HG03025 (cell line): ENCODE data around the gene TCAP.

ENCODE experiments used
- ATAC-seq: cut with Tn5 transposase; IDR thresholded peaks from one replicate; pipeline ENCODE4 v1.9.1; 2021; ENCODE audit warnings: mild to moderate bottlenecking, moderate library complexity; ENCODE audit not compliant: unreplicated experiment, low FRiP score

TCAP gene

GRCh38 chr17:39628655-39629493 lies 36.3 kb upstream of the TCAP start:
- ATAC-seq, result no peak

- no peak for ATAC-seq
These were observed 35.7 kb upstream of the TCAP start for GRCh38 chr17:39629494-39629880.

- ATAC-seq, result no peak
These were observed 35.3 kb upstream of the TCAP start for GRCh38 chr17:39629898-39630297.

- no peak for ATAC-seq
These were observed 33.7 kb upstream of the TCAP start for GRCh38 chr17:39631403-39631802.

GRCh38 chr17:39632153-39632941 lies 32.8 kb upstream of the TCAP start:
- no peak for ATAC-seq

DNA sequence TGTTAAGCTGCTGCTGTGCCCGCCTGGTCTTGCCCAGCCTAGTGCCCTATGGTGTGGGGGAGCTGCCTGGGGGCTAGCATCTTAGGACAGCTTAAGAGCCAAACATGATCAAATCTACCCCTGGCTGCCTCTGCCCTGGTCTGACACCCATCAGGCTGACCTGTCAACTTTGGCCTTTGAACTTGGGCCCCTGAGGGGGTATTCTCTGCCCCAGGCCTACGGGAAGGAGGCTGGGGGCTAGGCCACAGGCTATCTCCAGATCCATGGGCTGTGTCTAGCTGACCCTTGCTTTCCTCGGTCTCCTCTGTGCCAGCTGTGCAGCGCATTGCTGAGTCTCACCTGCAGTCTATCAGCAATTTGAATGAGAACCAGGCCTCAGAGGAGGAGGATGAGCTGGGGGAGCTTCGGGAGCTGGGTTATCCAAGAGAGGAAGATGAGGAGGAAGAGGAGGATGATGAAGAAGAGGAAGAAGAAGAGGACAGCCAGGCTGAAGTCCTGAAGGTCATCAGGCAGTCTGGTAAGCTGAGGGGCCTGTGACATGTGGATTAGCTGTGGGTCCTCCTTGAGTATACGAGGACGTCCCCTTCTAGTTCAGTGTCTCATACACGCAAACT lies 31.5 kb upstream of the TCAP start:
- ATAC-seq, result no peak

DNA sequence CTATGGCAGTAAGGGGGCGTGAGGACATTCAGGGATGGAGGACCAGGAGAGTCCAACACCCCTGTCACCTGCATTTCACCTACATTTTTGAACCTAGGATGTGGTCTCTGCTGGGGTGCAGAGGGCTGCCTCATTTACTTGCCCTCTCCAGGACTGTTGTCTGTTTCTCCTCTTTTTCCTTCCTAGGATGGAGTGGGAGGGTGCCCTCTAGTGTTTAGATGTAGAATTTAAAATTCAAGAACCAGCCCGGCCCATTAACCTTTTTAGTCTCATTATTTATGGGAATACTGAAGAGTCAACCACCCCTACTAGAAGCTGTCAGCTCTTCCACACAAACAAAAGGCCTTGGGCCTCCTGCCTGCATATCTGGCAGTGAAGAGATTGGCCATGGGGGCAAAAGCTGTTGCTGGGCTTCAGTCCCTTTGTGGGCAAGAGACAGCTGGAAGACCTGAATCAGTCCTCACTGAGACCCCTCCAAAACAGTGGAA lies 30.7 kb upstream of the TCAP start:
- no peak for ATAC-seq

DNA sequence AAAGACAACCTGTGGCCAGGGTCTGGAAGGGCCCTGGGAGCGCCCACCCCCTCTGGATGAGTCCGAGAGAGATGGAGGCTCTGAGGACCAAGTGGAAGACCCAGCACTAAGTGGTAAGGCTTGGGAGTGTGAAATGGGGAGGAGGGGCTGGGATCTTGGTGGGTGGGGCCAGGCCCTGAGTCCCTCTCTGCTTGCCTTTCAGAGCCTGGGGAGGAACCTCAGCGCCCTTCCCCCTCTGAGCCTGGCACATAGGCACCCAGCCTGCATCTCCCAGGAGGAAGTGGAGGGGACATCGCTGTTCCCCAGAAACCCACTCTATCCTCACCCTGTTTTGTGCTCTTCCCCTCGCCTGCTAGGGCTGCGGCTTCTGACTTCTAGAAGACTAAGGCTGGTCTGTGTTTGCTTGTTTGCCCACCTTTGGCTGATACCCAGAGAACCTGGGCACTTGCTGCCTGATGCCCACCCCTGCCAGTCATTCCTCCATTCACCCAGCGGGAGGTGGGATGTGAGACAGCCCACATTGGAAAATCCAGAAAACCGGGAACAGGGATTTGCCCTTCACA lies 29.5 kb upstream of the TCAP start:
- ATAC-seq, result no peak

- no peak for ATAC-seq
These were observed 28.6 kb upstream of the TCAP start for GRCh38 chr17:39636587-39636926.

- peak; percentile 56 for ATAC-seq
These were observed 28.0 kb upstream of the TCAP start, which contains the start of gene STARD3 for GRCh38 chr17:39636927-39637736. Gene STARD3 (plus strand): TSS chr17:39637144. CDS start chr17:39653532, 16,388 bp downstream.

GRCh38 chr17:39638317-39638716 lies 26.8 kb upstream of the TCAP start:
- ATAC-seq, result no peak

DNA sequence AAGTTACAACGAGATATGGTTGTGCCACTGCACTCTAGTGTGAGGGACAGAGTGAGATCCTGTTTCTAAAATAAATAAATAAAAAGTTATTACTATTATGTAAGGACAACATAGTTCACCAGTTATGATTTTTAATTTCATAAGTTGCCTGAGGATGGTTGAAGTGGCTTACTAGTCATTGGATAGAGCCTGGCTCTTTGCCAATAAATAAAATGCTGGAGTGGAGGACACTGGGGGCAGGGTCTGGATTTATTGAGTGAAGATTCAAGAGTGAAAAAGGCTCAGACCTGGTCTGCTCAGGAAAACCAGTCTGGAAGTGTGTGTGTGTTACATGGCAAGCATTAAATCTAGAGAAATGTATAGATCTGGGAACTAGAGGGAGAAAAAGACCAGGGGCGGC lies 26.1 kb upstream of the TCAP start:
- ATAC-seq, result no peak

- ATAC-seq, result no peak
These were observed 25.3 kb upstream of the TCAP start for GRCh38 chr17:39639566-39640458.

GRCh38 chr17:39640591-39641031 lies 24.5 kb upstream of the TCAP start:
- ATAC-seq, result no peak

DNA sequence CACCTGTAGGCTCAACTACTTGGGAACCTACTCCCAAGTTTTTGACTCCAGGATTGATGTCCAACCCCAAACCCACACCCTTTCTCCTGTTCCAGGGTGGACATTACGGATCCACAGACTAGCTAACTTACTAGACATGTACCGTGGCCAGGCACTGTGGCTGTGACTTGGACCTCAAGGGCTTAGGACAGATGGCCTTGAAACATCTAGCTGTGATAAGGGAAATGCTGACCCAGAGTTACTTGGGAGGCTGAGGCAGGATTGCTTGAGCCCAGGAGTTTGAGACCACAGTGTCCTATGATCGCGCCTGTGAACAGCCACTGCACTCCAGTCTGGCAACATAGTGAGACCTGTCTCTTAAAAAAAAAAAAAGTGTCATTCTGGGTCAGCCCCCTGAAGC lies 24.1 kb upstream of the TCAP start:
- no peak for ATAC-seq

DNA sequence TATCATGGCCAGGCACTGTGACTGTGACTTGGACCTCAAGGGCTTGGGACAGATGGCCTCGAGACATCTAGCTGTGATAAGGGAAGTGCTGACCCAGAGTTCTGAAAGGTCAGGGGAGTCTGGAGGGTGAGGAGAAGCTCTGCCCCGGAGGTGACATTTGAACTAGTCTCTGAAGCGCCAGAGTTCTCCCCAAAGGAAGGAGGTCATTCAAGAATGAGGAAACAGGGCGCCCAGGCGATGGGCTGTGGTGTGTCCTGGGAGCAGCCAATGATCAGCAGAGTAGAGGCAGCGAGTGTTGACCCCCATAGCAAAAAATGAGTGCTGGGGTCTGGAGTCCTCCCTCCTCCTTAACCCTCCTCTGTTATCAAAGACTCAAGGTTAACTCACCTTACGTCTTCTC lies 23.3 kb upstream of the TCAP start:
- no peak for ATAC-seq

DNA sequence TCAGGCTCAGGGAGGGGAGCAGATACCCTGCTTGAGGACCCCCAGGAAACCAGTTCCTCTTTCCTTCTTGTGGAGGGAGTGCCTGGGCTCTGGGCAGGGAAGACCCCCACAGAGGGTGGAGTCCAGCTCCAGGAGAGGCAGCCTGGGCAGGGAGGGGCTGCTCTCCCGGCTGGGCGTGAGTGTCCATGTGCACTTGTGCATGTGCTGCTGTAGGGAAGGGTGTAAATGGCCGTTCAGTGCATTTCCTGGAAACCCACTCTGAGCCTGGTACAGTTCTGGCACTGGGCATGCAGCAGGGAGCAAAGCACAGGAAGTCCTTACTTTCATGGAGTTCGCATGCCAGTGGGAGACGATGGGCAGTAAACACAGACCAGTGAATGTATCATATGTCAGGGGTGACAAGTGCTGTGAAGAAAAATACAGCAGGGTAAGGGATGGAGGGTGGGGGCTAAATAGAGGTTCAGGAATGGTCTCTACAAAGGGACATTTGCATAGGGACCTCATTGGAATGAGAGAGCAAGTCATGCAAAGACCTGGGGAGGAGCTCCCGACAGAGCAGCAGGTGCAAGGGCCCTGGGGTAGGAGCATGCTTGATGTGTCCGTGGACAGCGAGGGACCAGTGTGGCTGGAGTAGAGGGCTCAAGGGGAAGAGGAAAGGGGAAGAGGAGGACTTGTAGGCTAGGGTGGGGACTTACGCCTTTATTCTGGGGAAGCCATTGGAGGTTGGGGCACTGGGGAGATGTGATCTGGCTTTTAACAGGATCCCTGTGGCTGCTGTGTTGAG lies 22.7 kb upstream of the TCAP start:
- no peak for ATAC-seq

DNA sequence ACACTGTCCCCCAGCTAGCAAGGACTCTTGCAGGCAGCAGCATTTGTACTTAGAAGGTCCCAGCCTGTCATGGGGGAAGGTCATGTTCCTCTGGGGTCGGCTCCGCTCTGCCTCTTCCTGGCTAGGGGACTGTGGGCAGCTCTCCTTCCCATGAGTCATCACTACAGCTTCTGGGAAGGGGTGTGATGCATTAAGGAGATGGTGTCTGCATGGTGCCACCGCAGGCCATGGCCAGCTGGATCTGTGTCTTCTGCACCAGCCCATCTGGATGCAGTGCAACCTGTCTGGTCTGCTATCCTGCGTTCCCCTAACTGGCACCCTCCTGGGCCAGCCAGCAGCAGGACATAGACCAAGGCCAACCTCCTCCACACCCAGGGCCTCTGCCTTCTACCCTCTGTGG lies 21.9 kb upstream of the TCAP start:
- ATAC-seq, result no peak
